T-cell (primary cell): ENCODE data around the gene SATB1. TPM values are rescaled to one million over a fixed set of nuclear protein-coding genes. Genes with fewer than 3 reads are reported as not detected.

ENCODE experiments used
- ATAC-seq, 4 experiments: fragments of 200-7000 bp in 3 of 4; fragments of 150-1000 bp in 1 of 4; cut with Tn5 transposase; replicated peaks in 1 of 4; 1 replicate in 3 of 4; 2 replicates in 1 of 4; pipeline ENCODE4 v1.10.0; 2021; ENCODE audit warnings: moderate library complexity in 3 of 4, mild to moderate bottlenecking in 2 of 4, moderate number of reproducible peaks in 1 of 4
- CTCF ChIA-PET, 2 donors: fragments of 300-600 bp; sonication (Branson Sonifier 250); formaldehyde crosslinking; loops; one replicate each; lab custom pipeline; 2022; ENCODE audit warnings: antibody characterized with exemption in 2 of 2; lab: Charles Lee
- POLR2A ChIA-PET, 2 donors: fragments of 300-600 bp; sonication (Branson Sonifier 250); formaldehyde crosslinking; loops; one replicate each; lab custom pipeline; 2022; ENCODE audit warnings: antibody characterized with exemption in 2 of 2; lab: Charles Lee
- DNase-seq, 35 experiments: peaks; one replicate each; pipeline versions ENCODE4 v3.0.0 to v3.0.0-alpha.2; 2013 to 2023
- H3K27ac ChIP-seq: one replicate; pipeline ENCODE4 v1.5.1; 2013; ENCODE audit warnings: low read length
- H3K27me3 ChIP-seq, 2 experiments: replicated peaks in 1 of 2; 1 replicate in 1 of 2; 2 replicates in 1 of 2; pipeline versions ENCODE4 v1.6.1 to v1.7.0; 2013; ENCODE audit warnings: low read length in 1 of 2, mixed read lengths in 1 of 2; ENCODE audit not compliant: control insufficient read depth in 2 of 2, insufficient read depth in 2 of 2; ENCODE audit errors: extremely low read depth in 1 of 2
- H3K36me3 ChIP-seq, 2 donors: 1 replicate in 1 of 2; 2 replicates in 1 of 2; pipeline versions ENCODE4 v1.6.1 to v1.7.0; 2013; ENCODE audit warnings: low read length in 1 of 2; ENCODE audit not compliant: control insufficient read depth in 2 of 2, insufficient read depth in 1 of 2; ENCODE audit errors: extremely low read depth in 1 of 2
- H3K4me1 ChIP-seq, 2 experiments: 1 replicate in 1 of 2; 2 replicates in 1 of 2; pipeline versions ENCODE4 v1.6.1 to v1.7.0; 2013; ENCODE audit warnings: low read length in 2 of 2, mixed read lengths in 1 of 2; ENCODE audit not compliant: insufficient read depth in 2 of 2, control insufficient read depth in 1 of 2; ENCODE audit errors: extremely low read depth in 1 of 2
- H3K4me3 ChIP-seq, 2 donors: 1 replicate in 1 of 2; 2 replicates in 1 of 2; pipeline versions ENCODE4 v1.5.1 to v1.7.0; 2013; ENCODE audit warnings: mild to moderate bottlenecking in 2 of 2, low read length in 1 of 2, moderate library complexity in 1 of 2; ENCODE audit not compliant: control insufficient read depth in 1 of 2; ENCODE audit errors: extremely low read depth in 1 of 2
- H3K9me3 ChIP-seq: 2 replicates; pipeline ENCODE4 v1.7.0; 2013
- H3K27ac Mint-ChIP-seq, 2 donors: one replicate each; pipeline ENCODE4 v1.8.0; 2020 to 2021; ENCODE audit warnings: mild to moderate bottlenecking in 2 of 2, mixed read lengths in 2 of 2
- H3K27me3 Mint-ChIP-seq, 2 donors: one replicate each; pipeline ENCODE4 v1.8.0; 2021 to 2022; ENCODE audit warnings: mixed read lengths in 2 of 2
- H3K36me3 Mint-ChIP-seq: one replicate; pipeline ENCODE4 v1.8.0; 2021; ENCODE audit warnings: mixed read lengths
- H3K4me1 Mint-ChIP-seq, 3 donors: one replicate each; pipeline ENCODE4 v1.8.0; 2020 to 2022; ENCODE audit warnings: mixed read lengths in 3 of 3, mild to moderate bottlenecking in 1 of 3
- H3K4me3 Mint-ChIP-seq, 3 donors: one replicate each; pipeline ENCODE4 v1.8.0; 2020 to 2022; ENCODE audit warnings: mild to moderate bottlenecking in 3 of 3, mixed read lengths in 3 of 3, moderate library complexity in 3 of 3
- H3K9me3 Mint-ChIP-seq, 3 donors: one replicate each; pipeline ENCODE4 v1.8.0; 2020 to 2022; ENCODE audit warnings: mixed read lengths in 3 of 3
- WGBS: methylation state at CpG from one replicate; pipeline ENCODE4 v1.1.5; 2013; ENCODE audit warnings: missing lambda C conversion rate; ENCODE audit not compliant: insufficient coverage; 5-methylcytosine and 5-hydroxymethylcytosine counted together
- total RNA-seq, 35 experiments: library from RNA in 6 of 35; stranded (reverse) in 6 of 35; fragments of 120-200 nt in 1 of 35; gene quantifications; one replicate each; pipeline versions ENCODE4 v1.2.1 to v1.2.4 and lab custom pipeline; 2013 to 2026

Gene SATB1
- total RNA-seq, 5 donors from 2014 or later (not counting 1 experiment from before 2014, with no cell fraction given), result 204 to 417 (median 282) TPM

DNA sequence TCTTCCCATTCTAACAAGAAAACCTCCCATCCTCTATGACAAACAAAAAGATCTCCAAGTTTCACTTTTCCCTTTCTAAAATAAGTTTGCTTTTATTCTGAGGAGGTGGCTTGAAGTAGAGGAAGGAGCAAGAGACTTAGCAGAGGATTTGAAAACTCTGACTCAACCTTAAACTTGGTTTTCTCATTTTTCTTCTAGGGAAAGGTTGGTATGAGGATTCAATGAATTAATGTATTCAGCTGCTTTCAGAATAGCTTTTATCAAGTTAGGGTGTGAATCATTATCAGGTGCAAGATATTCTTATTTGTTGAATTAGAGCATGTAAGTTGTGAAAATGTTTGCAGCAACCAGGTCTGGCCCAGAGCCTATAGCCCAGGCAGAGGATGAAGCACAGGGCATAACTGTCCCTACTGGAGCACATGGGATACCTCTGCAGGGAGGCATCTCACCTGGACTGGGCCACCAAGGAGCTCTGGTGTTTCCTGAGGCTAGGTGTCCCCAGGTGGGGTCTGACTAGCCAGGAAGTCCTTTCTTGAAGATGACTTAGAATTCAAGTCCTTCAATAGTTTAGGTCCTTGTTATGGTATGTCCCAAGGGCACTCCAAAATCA, 42.3 kb downstream of the SATB1 start:
- Mint-ChIP-seq H3K4me3 (peak overlapping the region in 1 of 3 donors; percentile 15), H3K9me3 (no peaks in the 10 kb centered on the region), H3K36me3 (peaks cover 38% of the 10 kb centered on the region), H3K27me3 (no peaks in the 10 kb centered on the region), H3K27ac (peak overlapping the region; percentile 47 to 64), H3K4me1 (peaks cover 68 to 76% (median 69%) of the 10 kb centered on the region in 3 donors)
- Histone ChIP-seq H3K4me1 (peaks cover 5 to 63% of the 10 kb centered on the region in 2 experiments), H3K36me3 (peaks cover 10 to 36% of the 10 kb centered on the region in 2 donors), H3K9me3 (no peaks in the 10 kb centered on the region), H3K27me3 (no peaks in the 10 kb centered on the region), H3K4me3 (no peak overlapping the region), H3K27ac (no peak overlapping the region)
- CTCF ChIA-PET, result no interaction called here
- ATAC-seq, result peak; percentile 19 to 45 (median 38)
- DNase-seq, result no peak
- POLR2A ChIA-PET, result no interaction called here

DNA sequence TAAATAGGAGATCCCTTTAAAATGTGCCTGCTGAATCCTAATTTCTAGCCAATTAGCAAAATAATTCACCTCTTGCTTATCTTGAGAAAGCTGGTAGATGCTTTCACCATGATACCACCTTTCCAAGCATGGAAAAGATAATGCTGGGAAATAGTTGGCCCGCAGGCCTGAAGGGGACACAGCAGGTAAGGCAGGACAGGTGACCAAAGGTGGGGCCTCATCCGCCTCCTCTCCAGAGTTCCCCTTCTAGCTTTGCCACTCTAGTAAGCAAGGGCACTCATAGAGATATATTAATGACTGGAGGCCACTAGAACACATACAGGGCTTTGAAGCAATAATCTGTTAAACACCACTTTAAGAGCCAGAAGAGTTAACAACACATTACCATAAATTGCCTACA, 45.5 kb downstream of the SATB1 start:
- POLR2A ChIA-PET, result interaction anchor here in 1 of 2 donors (0.5 kb wide), 1 partner anchor 25 kb away, joined by 3 read pairs; no protein-coding TSS in a partner anchor
- H3K27ac ChIP-seq, result no peak overlapping the region
- CTCF ChIA-PET, result interaction anchor here in 1 of 2 donors (2.2 kb wide), 1 partner anchor 10 kb away, joined by 24 read pairs; no protein-coding TSS in a partner anchor
- no peaks in the 10 kb centered on the region for H3K27me3 Mint-ChIP-seq
- peak overlapping the region in 1 of 2 donors; percentile 69 for H3K27ac Mint-ChIP-seq
- no peaks in the 10 kb centered on the region for H3K27me3 ChIP-seq
- no peak overlapping the region for H3K4me3 ChIP-seq
- H3K4me1 ChIP-seq, result peaks cover 5 to 67% of the 10 kb centered on the region in 2 experiments
- H3K36me3 ChIP-seq, result peaks cover 10 to 56% of the 10 kb centered on the region in 2 donors
- WGBS, result no CpG with 5 or more reads among the region's 2 CpGs
- no peaks in the 10 kb centered on the region for H3K9me3 ChIP-seq
- ATAC-seq (no peak), DNase-seq (no peak)
- peaks cover 60% of the 10 kb centered on the region for H3K36me3 Mint-ChIP-seq
- peaks cover 78 to 80% (median 79%) of the 10 kb centered on the region in 3 donors for H3K4me1 Mint-ChIP-seq
- no peaks in the 10 kb centered on the region for H3K9me3 Mint-ChIP-seq
- peak overlapping the region in 1 of 3 donors; percentile 35 for H3K4me3 Mint-ChIP-seq

DNA sequence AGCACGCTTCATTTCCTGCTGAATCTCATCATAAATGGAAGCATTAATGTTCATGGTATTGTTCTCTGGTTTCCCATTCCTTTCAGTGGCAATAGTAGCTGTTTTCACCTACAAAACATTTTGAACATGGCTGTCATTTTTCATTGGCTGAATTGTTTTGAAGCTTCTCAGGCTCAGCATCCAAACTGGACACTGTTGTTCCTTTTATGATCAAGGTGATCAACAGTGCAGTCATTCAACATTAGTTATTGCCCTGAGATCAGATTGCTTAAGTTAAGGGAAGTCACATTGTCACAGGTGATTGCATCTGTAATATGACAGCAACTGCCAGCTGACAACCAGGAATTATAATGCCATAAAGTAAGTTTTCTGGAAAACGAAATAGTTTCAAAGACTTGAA, 46.9 kb downstream of the SATB1 start:
- no peaks in the 10 kb centered on the region for H3K27me3 Mint-ChIP-seq
- Histone ChIP-seq H3K4me1 (peaks cover 7 to 72% of the 10 kb centered on the region in 2 experiments), H3K4me3 (no peak overlapping the region), H3K27ac (no peak overlapping the region), H3K9me3 (no peaks in the 10 kb centered on the region), H3K36me3 (peaks cover 10 to 59% of the 10 kb centered on the region in 2 donors), H3K27me3 (no peaks in the 10 kb centered on the region)
- DNase-seq (no peak), ATAC-seq (no peak)
- POLR2A ChIA-PET, result no interaction called here
- 100% methylated on average over 1 of the region's 2 CpGs for WGBS
- no peaks in the 10 kb centered on the region for H3K9me3 Mint-ChIP-seq
- H3K4me3 Mint-ChIP-seq, result no peak overlapping the region
- peaks cover 66% of the 10 kb centered on the region for H3K36me3 Mint-ChIP-seq
- CTCF ChIA-PET, result interaction anchor here (0.6 to 2.0 kb wide), 5 partner anchors 8 to 12 kb away, joined by 3 to 10 read pairs (median 3); no protein-coding TSS in a partner anchor
- H3K4me1 Mint-ChIP-seq, result peaks cover 82 to 84% (median 83%) of the 10 kb centered on the region in 3 donors
- H3K27ac Mint-ChIP-seq, result peak overlapping the region in 1 of 2 donors; percentile 34

- H3K4me1 ChIP-seq, result peaks cover 7 to 73% of the 10 kb centered on the region in 2 experiments
- POLR2A ChIA-PET, result no interaction called here
- WGBS, result 100% methylated on average over 1 of the region's 3 CpGs
Observed at GRCh38 chr3:18376682-18377081, 48.5 kb downstream of the SATB1 start.

DNA sequence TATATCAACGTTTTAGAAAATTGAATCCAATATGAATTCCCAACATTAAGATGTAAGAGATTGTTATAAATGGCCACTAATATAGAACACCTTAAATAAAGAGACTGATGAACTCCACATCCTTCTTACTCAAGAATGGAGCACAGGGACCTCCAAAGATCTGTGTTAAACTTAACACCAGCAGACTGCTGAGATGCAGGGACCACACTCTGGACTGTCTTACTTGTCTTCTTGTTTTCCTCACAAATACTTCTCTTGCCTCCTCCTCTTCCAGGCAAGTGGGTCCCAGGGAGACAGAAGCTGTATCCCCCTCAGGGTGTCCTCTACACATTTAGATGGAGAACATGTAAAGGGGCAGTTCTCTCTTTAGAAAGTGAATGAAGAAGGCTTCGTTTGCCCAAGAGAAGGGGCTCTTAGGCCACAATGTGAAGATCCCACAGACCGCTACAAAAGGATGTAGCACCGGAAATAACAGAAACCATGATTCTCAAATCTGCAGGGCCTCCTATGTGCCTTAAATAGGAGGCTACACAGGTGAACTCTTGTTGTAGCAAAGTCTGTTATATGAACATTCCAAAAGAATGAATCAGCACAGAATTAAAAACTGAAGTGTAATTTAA, 52.2 kb downstream of the SATB1 start:
- H3K27me3 Mint-ChIP-seq, result no peaks in the 10 kb centered on the region
- H3K9me3 Mint-ChIP-seq, result no peaks in the 10 kb centered on the region
- peaks cover 0 to 43% of the 10 kb centered on the region in 2 donors for H3K36me3 ChIP-seq
- POLR2A ChIA-PET, result no interaction called here
- peaks cover 16 to 75% of the 10 kb centered on the region in 2 experiments for H3K4me1 ChIP-seq
- DNase-seq, result peak in 13 of 35 experiments; percentile 6 to 58 (median 17)
- peak overlapping the region in 2 of 3 donors; percentile 8 to 52 for H3K4me3 Mint-ChIP-seq
- CTCF ChIA-PET, result no interaction called here
- peak; percentile 61 to 86 (median 78) for ATAC-seq
- peaks cover 83 to 97% (median 87%) of the 10 kb centered on the region in 3 donors for H3K4me1 Mint-ChIP-seq
- peaks cover 77% of the 10 kb centered on the region for H3K36me3 Mint-ChIP-seq
- no peaks in the 10 kb centered on the region for H3K9me3 ChIP-seq
- H3K27me3 ChIP-seq, result no peaks in the 10 kb centered on the region
- H3K27ac ChIP-seq, result no peak overlapping the region
- H3K4me3 ChIP-seq, result no peak overlapping the region
- WGBS, result no CpG with 5 or more reads among the region's 4 CpGs
- peak overlapping the region; percentile 59 to 89 for H3K27ac Mint-ChIP-seq

More at GRCh38 chr3:18376682-18377081, 48.5 kb downstream of the SATB1 start:
- no peak for DNase-seq
- Mint-ChIP-seq H3K36me3 (peaks cover 68% of the 10 kb centered on the region), H3K4me1 (peaks cover 85 to 91% (median 88%) of the 10 kb centered on the region in 3 donors), H3K9me3 (no peaks in the 10 kb centered on the region), H3K27me3 (no peaks in the 10 kb centered on the region), H3K27ac (peak overlapping the region in 1 of 2 donors; percentile 6), H3K4me3 (no peak overlapping the region)
- H3K9me3 ChIP-seq, result no peaks in the 10 kb centered on the region
- no peak overlapping the region for H3K4me3 ChIP-seq
- H3K27ac ChIP-seq, result no peak overlapping the region
- ATAC-seq, result no peak
- no peaks in the 10 kb centered on the region for H3K27me3 ChIP-seq
- CTCF ChIA-PET, result interaction anchor here in 1 of 2 donors (1.4 kb wide), 1 partner anchor 11 kb away, joined by 3 read pairs; no protein-coding TSS in a partner anchor
- peaks cover 10 to 55% of the 10 kb centered on the region in 2 donors for H3K36me3 ChIP-seq

- peak in 1 of 4 experiments; percentile 37 for ATAC-seq
- H3K27ac Mint-ChIP-seq, result peak overlapping the region; percentile 83 to 84
Observed at GRCh38 chr3:18370672-18371071, 54.5 kb downstream of the SATB1 start.

More at GRCh38 chr3:18370672-18371071, 54.5 kb downstream of the SATB1 start:
- Mint-ChIP-seq H3K9me3 (no peaks in the 10 kb centered on the region), H3K4me3 (peak overlapping the region in 1 of 3 donors; percentile 41), H3K27me3 (no peaks in the 10 kb centered on the region), H3K4me1 (peaks cover 82 to 99% (median 91%) of the 10 kb centered on the region in 3 donors), H3K36me3 (peaks cover 79% of the 10 kb centered on the region)
- DNase-seq, result no peak
- 69% methylated on average over 5 of the region's 7 CpGs for WGBS
- POLR2A ChIA-PET, result no interaction called here
- CTCF ChIA-PET, result no interaction called here
- H3K4me1 ChIP-seq, result peaks cover 16 to 67% of the 10 kb centered on the region in 2 experiments
- no peaks in the 10 kb centered on the region for H3K9me3 ChIP-seq
- H3K4me3 ChIP-seq, result no peak overlapping the region
- no peak overlapping the region for H3K27ac ChIP-seq
- H3K36me3 ChIP-seq, result peaks cover 0 to 43% of the 10 kb centered on the region in 2 donors
- H3K27me3 ChIP-seq, result no peaks in the 10 kb centered on the region
